Glomerular visceral epithelial cell (primary cell): ENCODE data around the gene PXDC1.
"Not testable (repeated sequence)": the region's sequence is repeated elsewhere in the genome, so short reads cannot be mapped to it uniquely, and the experiment has no call there.

Experiments
- DNase-seq: peaks from one replicate; pipeline ENCODE4 v3.0.0-alpha.2; 2016; ENCODE audit errors: extremely low spot score

The PXDC1 gene

GRCh38 chr6:3708540-3708939 lies 43.0 kb downstream of the PXDC1 start:
- no peak for DNase-seq

DNA sequence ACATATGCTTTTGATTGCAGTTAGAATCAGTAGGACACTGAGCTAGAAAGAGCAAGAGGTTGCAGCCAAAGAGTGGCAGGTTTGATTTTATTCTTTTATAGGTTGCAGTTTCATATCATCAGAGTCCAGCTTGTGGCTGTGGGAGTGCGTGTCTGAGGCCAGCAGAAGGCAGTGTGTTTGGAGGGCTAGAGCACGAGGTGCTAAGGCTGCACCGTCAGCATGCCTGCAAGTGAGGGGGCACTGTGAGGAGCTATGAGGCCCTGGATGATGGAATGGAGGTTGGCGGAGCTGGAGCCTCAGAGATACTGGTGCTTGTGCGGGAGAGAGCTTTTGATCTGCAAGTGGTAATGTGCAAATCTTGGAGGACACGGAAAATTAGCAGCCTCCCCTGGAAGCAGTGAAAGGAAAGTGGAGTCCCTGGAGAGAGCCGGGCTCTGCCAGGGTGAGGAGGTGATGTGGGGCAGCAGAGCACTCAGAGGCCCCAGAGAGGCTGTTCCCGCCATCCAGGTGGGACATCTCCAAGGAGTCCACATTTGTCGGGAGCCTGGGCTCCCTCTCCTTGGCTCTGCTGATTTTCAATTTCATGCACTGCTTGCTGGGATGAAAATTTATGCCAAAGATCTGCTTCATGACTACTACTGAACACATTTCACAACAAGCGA lies 43.6 kb downstream of the PXDC1 start:
- DNase-seq, result no peak

DNA sequence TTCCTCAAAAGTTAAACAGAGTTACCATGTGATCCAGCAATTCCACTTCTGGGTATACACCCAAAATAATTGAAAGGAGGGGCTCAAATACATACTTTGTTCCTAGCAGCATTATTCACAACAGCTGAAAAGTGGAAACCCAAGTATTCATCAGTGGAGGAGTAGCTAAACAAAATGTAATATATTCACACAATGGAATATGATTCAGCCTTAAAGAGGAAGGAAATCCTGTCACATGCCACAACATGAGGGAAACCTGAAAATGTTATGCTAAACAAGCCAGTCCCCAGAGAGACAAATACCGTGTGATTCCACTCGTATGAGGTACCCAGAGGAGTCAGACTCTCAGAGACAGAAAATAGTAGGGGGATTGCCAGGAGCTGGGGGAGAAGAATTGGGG lies 44.5 kb downstream of the PXDC1 start:
- no peak for DNase-seq

DNA sequence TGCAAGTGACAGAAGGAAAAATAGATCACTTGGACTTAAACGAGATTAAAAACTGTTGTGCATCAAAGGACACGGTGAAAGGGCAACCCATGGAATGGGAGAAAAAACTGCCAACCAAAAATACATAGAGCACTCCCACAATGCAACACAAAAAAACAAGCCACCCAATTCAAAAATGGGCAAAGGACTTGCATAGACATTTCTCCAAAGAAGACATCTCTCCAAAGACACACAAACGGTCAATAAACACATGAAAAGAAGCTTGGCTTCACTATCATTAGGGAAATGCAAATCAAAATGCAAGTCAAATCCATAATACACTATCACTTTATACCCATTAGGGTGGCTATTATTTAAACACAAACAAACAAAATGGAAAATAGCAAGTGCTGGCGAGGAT lies 45.0 kb downstream of the PXDC1 start:
- DNase-seq, result no peak

GRCh38 chr6:3701631-3702030 lies 49.9 kb downstream of the PXDC1 start:
- no peak for DNase-seq

DNA sequence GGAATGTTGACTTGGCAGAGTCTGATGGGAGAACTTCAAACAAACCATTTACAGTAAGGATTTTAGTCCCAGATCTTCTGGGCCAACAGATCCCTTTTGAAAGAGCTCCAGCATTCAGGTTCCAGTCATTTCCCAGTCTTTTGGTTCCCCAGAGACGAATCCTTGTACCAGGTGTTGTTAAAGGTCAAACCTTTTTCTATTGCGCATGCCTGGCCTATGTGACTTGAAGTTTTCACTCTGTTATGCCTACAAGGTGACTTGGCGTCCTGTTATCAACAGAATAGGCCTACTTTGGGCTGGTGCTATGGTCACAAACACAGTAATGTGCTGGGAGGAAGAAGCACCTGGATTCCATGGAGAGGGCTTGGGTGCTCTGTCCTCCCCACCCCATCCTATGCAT lies 52.3 kb downstream of the PXDC1 start:
- DNase-seq, result no peak

DNA sequence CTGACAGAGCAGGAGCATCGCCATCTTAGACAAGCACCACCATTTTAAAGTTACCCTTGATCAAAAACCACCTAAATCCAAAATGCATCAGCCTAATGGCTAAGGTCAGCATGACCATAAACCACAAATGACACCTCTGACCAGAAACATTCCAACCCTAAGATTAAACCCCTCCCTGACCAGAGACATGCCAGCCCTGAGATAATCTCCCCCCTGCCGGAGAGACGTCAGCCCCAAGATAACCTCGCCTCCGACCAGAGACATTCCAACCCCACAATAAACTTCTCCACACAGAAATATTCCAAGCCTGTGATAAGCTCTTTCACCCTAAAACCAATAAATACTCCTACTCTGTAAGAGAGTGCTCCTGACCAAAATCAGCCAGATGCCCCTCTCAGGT lies 53.5 kb downstream of the PXDC1 start:
- DNase-seq, result no peak

GRCh38 chr6:3697609-3698008 lies 53.9 kb downstream of the PXDC1 start:
- DNase-seq, result no peak

- DNase-seq, result no peak
These were observed 54.9 kb downstream of the PXDC1 start for GRCh38 chr6:3696525-3697088.

- DNase-seq, result no peak
These were observed 56.3 kb downstream of the PXDC1 start for GRCh38 chr6:3695065-3695817.

- DNase-seq, result no peak
These were observed 57.7 kb downstream of the PXDC1 start for GRCh38 chr6:3693831-3694230.

GRCh38 chr6:3690506-3690905 lies 61.0 kb downstream of the PXDC1 start:
- DNase-seq, result no peak

DNA sequence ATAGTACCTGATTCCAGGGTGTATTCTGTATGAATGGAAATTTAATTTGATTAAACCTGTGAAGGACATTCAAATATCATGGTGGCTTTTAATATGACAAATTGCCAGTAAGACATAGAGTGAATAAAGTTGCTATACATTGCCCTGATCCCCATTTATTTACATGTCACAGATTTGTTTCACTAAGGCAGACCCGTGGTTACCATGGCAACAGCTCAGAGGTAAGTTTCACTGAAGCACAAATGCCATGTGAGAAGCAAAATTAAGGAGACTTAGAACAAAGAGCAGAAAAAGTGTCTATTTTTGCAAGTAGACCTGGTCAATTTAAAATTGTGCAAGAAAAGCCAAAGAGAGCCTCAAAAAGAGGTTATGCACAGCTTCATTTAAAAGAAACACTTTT lies 63.7 kb downstream of the PXDC1 start:
- no peak for DNase-seq

DNA sequence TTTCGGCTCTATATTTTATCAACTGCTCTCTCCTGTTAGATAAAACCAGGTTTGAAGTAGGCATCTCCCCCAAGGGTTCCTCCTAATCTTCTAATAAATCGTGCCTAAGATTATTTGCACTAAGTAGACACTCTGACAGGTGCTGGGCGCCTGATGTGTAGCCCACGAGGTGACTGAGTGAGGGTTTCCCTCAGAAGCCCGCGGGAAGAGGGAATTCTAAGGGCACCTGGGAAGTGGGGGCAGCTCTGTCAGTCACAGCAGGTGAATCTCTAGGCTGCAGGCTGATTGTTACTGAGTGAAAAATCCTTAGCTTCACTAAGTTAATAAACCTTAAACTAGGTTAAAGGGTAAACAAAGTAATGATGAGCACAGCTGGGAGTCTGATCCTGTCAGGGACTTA lies 68.2 kb downstream of the PXDC1 start:
- no peak for DNase-seq

GRCh38 chr6:3678946-3679345 lies 72.6 kb downstream of the PXDC1 start:
- DNase-seq, result no peak

DNA sequence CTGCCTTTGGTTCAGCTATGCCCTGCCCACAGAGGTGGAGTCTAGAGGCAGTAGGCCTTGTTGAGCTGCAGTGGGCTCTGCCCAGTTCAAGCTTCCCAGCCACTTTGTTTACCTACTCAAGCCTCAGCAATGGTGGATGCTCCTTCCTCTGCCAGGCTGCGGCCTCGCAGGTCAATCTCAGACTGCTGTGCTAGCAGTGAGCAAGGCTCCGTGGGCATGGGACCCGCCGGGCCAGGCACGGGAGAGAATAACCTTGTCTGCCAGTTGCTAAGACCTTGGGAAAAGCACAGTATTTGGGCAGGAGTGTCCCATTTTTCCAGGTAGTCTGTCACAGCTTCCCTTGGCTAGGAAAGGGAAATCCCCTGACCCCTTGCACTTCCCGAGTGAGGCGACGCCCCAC lies 73.8 kb downstream of the PXDC1 start:
- DNase-seq, result not testable (repeated sequence)

DNA sequence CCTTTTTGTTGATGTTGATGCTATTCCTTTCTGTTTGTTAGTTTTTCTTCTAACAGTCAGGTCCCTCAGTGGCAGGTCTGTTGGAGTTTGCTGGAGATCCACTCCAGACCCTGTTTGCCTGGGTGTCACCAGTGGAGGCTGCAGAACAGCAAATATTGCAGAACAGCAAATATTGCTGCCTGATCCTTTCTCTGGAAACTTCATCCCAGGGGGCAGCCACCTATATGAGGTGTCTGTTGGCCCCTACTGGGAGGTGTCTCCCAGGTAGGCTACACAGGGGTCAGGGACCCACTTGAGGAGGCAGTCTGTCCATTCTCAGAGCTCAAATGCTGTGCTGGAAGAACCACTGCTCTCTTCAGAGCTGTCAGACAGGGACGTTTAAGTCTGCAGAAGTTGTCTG lies 74.2 kb downstream of the PXDC1 start:
- not testable (repeated sequence) for DNase-seq
